Testis (tissue), 2 donors: Measurements from ENCODE around the gene HMCN2.

ENCODE experiments used
- POLR2A ChIP-seq: fragments of 450-650 bp; IDR thresholded peaks from one replicate; pipeline ENCODE4 v1.6.1; 2017; ENCODE audit warnings: antibody characterized with exemption, mild to moderate bottlenecking, moderate library complexity
- TF ChIP-seq, protein P1 (sequence below), 3 experiments: fragments of 450-650 bp in 2 of 3; fragments of 200-600 bp in 1 of 3; sonication (generic) in 1 of 3; IDR thresholded peaks; one replicate each; pipeline ENCODE4 v1.5.1; 2016 to 2019; ENCODE audit warnings: antibody characterized with exemption in 3 of 3, mild to moderate bottlenecking in 2 of 3, moderate library complexity in 1 of 3

DNA sequence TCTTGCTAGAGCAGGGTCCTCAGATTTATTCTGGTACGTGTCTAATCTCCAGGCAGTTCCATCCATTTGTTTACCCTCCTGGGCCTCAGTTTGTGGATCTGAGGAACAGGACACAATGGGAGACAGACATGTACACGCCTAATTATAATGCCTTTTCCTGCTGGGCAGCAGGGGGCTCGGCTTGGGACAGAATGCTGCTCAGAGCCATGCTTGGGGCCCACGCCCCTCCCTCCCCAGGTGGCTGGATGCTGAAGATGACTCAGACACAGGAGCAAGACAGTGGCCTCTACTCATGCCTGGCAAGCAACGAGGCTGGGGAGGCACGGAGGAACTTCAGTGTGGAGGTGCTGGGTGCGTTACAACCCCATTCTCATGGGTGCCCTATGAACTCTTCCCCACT lies 106.5 kb downstream of the HMCN2 start:
- TF ChIP-seq, protein P1, sequence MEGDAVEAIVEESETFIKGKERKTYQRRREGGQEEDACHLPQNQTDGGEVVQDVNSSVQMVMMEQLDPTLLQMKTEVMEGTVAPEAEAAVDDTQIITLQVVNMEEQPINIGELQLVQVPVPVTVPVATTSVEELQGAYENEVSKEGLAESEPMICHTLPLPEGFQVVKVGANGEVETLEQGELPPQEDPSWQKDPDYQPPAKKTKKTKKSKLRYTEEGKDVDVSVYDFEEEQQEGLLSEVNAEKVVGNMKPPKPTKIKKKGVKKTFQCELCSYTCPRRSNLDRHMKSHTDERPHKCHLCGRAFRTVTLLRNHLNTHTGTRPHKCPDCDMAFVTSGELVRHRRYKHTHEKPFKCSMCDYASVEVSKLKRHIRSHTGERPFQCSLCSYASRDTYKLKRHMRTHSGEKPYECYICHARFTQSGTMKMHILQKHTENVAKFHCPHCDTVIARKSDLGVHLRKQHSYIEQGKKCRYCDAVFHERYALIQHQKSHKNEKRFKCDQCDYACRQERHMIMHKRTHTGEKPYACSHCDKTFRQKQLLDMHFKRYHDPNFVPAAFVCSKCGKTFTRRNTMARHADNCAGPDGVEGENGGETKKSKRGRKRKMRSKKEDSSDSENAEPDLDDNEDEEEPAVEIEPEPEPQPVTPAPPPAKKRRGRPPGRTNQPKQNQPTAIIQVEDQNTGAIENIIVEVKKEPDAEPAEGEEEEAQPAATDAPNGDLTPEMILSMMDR (IDR thresholded peaks at IDR 0.05), result no peak
- TF ChIP-seq POLR2A, result no peak
